ENCODE data around the gene LIMK2. TPM values are rescaled to one million over a fixed set of nuclear protein-coding genes. Genes with fewer than 3 reads are reported as not detected.
A peak's percentile ranks its signal among the peaks of the same experiment; 100 is the strongest.
"Not testable (repeated sequence)": the region's sequence is repeated elsewhere in the genome, so short reads cannot be mapped to it uniquely, and the experiment has no call there.

The LIMK2 gene
- total RNA-seq (2014; rRNA removed; shearing (Covaris generic)): 5.5 and 6.8 TPM in 2 replicates

GRCh38 chr22:31211862-31212730, at the start of gene LIMK2:
Gene LIMK2 (plus strand): TSS chr22:31212298. CDS start chr22:31212409, 111 bp downstream.
- peak; percentile 79 for DNase-seq (ENCODE audit: low read depth)

- DNase-seq (ENCODE audit: low read depth): no peak
Observed at GRCh38 chr22:31170971-31171370, 41.1 kb upstream of the LIMK2 start.

DNA sequence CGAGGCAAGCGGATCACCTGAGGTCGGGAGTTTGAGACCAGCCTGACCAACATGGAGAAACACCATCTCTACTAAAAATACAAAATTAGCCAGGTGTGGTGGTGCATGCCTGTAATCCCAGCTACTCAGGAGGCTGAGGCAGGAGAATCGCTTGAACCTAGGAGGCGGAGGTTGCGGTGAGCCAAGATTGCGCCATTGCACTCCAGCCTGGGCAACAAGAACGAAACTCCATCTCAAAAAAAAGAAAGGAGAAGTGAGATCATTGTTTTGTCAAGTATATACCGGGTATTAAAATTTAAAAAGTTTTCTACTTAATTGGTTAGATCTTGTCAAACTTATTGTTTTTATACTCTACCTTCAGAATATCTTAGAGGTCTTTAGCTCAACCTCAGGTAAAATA, 40.4 kb upstream of the LIMK2 start:
- DNase-seq (ENCODE audit: low read depth): not testable (repeated sequence)

DNA sequence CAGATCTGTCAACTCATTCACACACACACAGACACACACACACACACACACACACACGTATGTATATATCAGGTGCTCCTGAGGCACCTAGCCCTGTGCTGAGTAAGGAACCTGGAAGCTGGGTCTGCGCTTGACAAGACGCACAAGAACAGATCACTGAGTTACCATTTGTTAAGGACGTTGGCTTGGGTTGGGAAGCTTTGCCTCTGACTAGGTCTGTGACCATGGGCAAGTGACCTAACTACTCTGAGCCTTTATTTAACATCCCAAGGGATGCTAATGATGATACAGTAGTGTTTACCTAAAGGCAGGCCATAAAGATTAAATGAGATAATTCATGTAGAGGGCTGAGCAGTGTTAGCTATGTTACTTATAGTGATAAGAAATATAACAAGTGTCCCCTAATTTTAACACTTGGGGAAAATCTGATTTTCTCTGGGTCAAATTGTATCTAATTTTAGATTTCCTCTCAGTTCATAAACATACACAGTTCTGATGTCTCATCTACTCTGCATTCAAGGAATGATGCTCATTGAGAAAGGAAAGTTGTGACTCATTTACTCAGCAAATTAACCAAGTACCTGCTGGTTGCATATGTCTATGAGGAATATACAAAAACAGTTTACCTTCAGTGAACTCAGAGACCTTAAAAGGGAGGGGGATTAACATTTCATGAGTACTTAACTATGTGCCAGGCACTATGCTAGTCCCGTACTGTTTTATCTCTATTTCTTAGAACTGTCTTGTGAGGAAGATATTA, 38.5 kb upstream of the LIMK2 start:
- DNase-seq (ENCODE audit: low read depth): peak; percentile 87

DNA sequence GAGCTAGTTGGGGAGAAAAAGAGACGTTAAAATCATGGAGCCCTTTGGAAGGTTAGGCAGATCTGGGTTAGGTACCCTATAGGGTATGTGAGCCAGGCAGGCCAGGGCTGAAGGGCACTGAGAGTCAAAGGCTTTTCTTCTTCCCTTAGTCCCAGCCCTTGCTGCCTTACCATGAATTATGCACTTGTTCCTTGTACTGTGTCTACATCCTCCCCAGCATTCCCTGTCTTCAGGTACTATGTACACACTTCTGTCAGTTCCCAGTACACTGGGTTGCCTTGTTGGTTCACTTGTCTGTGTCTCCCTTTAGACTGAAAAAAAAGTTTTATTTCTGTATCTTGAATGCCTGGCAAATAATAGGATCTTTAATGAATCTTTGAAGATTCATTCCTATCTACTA, 35.2 kb upstream of the LIMK2 start:
- no peak for DNase-seq (ENCODE audit: low read depth)

- peak; percentile 72 for DNase-seq (ENCODE audit: low read depth)
Observed at GRCh38 chr22:31177420-31178162, 34.5 kb upstream of the LIMK2 start.

- DNase-seq (ENCODE audit: low read depth): no peak
Observed at GRCh38 chr22:31178859-31179258, 33.2 kb upstream of the LIMK2 start.

GRCh38 chr22:31179345-31179744, 32.8 kb upstream of the LIMK2 start:
- peak; percentile 83 for DNase-seq (ENCODE audit: low read depth)

DNA sequence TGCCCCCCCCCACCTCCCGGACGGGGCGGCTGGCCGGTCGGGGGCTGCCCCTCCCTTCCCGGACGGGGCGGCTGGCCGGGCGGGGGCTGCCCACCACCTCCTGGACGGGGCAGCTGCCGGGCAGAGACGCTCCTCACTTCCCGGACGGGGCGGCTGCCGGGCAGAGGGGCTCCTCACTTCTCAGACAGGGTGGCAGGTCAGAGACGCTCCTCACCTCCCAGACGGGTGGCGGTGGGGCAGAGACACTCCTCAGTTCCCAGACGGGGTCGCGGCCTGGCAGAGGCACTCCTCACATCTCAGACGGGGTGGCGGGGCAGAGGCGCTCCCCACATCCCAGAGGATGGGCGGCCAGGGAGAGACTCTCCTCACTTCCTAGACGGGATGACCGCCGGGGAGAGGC, 28.1 kb upstream of the LIMK2 start:
- DNase-seq (ENCODE audit: low read depth): no peak

GRCh38 chr22:31185056-31185455, 27.0 kb upstream of the LIMK2 start:
- DNase-seq (ENCODE audit: low read depth): no peak

DNA sequence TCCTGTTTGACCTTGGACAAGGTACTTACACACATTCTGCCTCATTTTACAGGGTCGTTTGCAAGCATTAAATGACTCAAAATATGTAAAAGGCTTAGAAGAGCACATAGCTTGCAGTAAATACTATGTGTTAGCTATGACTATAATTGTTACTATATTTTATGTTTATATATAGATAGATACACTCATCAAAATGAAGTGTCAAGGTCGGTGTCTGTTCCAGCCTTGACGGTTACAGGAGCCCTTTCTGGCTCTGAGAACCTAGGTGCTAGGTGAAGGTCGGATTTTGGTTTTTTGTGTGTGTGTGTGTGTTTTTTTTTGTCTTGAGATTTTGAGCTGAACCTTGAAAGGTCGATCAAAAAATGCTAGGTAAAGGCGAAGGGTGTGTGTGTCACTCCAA, 24.5 kb upstream of the LIMK2 start:
- DNase-seq (ENCODE audit: low read depth): no peak

DNA sequence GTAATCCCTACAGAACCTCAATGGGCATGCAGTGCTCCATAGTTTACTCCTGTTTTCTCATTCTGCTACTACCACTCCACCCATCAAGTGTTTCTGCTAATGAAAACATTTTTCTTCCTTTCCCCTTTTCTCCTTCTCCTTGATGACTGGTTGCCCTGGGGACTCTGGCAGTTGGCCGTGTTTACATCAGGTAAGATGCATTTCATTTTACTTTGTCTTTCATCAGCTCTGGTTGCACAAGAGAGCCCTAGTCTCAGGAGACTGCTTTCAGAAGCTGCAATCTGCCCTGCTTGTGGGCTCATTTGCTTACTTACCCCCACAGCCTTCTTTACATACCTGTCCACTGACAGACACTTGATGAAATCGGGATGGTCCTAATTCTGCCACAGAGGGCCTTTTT, 19.6 kb upstream of the LIMK2 start:
- no peak for DNase-seq (ENCODE audit: low read depth)

- no peak for DNase-seq (ENCODE audit: low read depth)
Observed at GRCh38 chr22:31193092-31193491, 19.0 kb upstream of the LIMK2 start.

DNA sequence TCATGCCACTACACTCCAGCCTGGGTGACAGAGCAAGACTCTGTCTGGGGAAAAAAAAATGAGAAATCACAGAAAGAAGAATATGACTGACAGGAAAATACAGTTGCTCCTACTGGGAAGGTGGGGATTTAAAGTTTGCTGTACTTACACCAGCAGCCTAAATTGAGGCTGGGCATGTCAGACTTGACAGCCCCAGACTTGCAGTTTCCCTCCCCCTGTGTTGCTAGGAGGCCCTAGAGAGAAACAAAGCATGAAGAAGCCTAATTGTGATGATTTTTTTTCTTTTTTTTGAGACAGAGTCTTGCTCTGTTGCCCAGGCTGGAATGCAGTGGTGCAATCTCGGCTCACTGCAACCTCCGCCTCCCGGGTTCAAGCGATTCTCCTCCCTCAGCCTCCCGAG, 17.4 kb upstream of the LIMK2 start:
- not testable (repeated sequence) for DNase-seq (ENCODE audit: low read depth)

DNA sequence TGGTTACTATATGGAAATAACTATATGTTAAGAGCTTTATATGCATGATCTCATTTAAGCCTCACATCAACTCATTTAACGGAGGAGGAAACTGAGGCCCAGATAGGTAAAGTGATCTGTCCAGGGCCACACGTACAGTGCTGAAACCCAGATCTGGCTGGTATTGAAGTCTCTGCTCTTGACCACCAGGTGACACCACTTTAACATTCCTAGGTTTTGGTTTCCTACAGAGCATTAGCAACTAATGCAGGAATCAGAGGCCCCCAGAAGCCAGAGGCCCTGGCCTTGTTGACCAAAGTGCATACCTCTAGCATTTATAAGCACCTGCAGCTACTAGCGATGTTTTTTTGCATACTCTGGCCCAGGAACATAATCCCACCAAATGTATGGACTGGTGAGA, 12.9 kb upstream of the LIMK2 start:
- no peak for DNase-seq (ENCODE audit: low read depth)

DNA sequence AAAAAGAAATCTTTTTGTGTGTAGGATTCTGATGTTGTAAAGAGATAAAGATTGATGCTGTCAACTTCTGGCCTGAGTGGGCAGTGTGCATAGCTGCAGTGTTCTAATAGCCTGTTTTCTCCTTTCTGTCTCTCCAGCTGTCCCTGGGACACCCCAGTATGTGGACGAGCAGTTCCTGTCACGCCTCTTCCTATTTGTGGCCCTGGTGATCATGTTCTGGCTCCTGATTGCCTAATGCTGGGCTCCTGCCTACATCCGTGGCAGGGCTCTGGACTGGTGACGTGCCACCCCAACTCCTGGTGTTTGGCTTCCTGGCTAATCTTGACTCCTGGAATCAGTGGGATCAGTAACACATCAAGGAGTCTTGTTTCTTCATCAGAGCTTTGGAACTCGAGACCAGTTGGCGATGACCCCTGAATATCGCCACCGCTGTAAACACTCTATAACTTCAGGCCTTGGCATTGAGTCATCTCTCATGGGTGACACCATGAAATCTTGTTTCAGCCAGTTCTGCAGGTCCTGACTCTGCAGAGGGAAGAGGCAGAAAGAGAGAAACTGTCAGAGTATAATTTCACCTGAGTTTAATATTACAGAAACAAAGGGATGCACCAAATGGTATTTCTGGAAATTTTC, 7.6 kb upstream of the LIMK2 start:
- DNase-seq (ENCODE audit: low read depth): not testable (repeated sequence)

DNA sequence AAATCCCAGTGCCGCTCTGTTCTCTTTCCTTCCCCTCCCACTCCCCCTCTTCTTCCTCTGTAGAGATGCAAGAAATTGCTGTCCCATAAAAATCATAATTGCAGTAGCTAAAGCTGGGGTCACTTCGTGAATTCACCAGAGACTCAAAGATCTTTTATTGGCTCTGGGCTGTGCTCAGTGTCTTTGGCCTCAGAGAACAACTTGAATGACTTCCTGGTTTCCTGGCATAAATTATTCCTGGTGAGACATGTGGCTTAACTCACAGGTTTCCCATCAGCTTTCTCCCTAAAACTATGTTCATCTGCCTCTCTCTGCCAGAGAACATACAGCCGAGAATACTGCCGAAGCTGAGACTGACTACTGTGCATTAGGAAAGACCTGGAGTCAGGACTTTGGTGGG, 7.0 kb upstream of the LIMK2 start:
- DNase-seq (ENCODE audit: low read depth): not testable (repeated sequence)

- DNase-seq (ENCODE audit: low read depth): not testable (repeated sequence)
Observed at GRCh38 chr22:31206460-31206859, 5.6 kb upstream of the LIMK2 start.

GRCh38 chr22:31206896-31207687, 5.0 kb upstream of the LIMK2 start:
- DNase-seq (ENCODE audit: low read depth): no peak

DNA sequence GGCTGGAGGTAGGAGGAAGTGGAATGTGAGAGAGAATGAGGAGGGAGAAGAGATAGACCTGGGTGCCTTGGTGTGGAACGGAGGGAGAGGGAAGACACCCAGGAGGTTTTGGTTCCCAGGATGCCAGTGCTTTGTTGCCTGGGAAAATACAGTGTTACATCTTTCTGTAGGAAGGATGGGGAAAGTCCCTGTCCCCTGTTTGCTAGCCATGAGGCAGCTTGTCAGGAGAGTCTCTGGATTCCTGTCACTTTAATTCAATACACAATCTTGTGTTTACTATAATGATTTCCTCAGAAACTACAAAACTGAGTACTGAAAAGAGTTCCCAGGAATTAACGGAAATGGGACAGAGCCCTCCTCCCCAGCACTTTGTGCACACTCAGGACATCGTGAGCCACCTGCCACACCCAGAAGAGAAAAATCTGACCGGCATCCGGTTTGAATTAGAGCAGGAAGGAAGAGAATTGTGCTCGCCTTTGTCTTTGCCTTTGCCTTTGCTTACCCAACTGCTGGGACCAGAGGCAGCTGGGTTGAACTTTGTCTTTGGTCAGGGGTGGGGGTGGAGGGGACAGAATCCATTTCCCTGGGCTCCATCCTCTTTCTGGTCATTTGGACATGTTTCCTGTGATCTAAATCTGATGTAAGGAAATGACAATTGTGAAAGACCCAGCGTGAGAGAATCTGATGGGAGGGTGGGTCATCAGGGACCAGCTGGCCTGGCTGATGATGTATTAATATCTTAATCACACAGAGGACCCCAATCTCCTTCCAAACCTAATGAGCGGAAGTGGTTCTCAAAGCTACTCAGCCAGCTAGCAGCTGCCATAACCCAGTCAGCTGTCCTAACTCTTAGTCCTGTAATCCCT, 1.3 kb upstream of the LIMK2 start:
- DNase-seq (ENCODE audit: low read depth): no peak
